NCI-H69 (cell line): ENCODE results near the gene NXPH3.
"Not testable (repeated sequence)": the region's sequence is repeated elsewhere in the genome, so short reads cannot be mapped to it uniquely, and the experiment has no call there.

Source experiments
- DNase-seq: peaks from one replicate; lab custom pipeline; 2025; lab: John Stamatoyannopoulos, UW

NXPH3 gene

GRCh38 chr17:49575679-49576087 is at the start of gene NXPH3:
TSS of gene NXPH3 (plus strand) at chr17:49575871. CDS start at chr17:49576220, 349 bp downstream.
- peak; percentile 85 for DNase-seq

GRCh38 chr17:49527927-49528651 is 47.6 kb upstream of the NXPH3 start:
- DNase-seq: no peak

GRCh38 chr17:49528966-49529365 is 46.7 kb upstream of the NXPH3 start:
- DNase-seq: no peak

- DNase-seq: no peak
Measured at GRCh38 chr17:49530118-49530517, 45.6 kb upstream of the NXPH3 start.

- DNase-seq: no peak
Measured at GRCh38 chr17:49543860-49544259, 31.8 kb upstream of the NXPH3 start.

- no peak for DNase-seq
Measured at GRCh38 chr17:49545007-49545660, 30.5 kb upstream of the NXPH3 start.

GRCh38 chr17:49545806-49546545 is 29.7 kb upstream of the NXPH3 start:
- DNase-seq: no peak

GRCh38 chr17:49546546-49547535 is 28.8 kb upstream of the NXPH3 start:
- DNase-seq: no peak

- DNase-seq: no peak
Measured at GRCh38 chr17:49547566-49547965, 28.1 kb upstream of the NXPH3 start.

GRCh38 chr17:49548051-49548505 is 27.6 kb upstream of the NXPH3 start:
- DNase-seq: no peak

GRCh38 chr17:49548506-49549310 is 27.0 kb upstream of the NXPH3 start:
- peak; percentile 49 for DNase-seq

- DNase-seq: no peak
Measured at GRCh38 chr17:49549311-49549605, 26.4 kb upstream of the NXPH3 start.

- no peak for DNase-seq
Measured at GRCh38 chr17:49549691-49550678, 25.7 kb upstream of the NXPH3 start.

GRCh38 chr17:49550764-49551163 is 24.9 kb upstream of the NXPH3 start:
- not testable (repeated sequence) for DNase-seq

GRCh38 chr17:49551221-49552069 is 24.2 kb upstream of the NXPH3 start:
- no peak for DNase-seq

- DNase-seq: no peak
Measured at GRCh38 chr17:49552070-49552751, 23.5 kb upstream of the NXPH3 start.

- no peak for DNase-seq
Measured at GRCh38 chr17:49553676-49554335, 21.9 kb upstream of the NXPH3 start.
